OCI-LY1 (cell line): ENCODE data around the gene BRD2.

Experiments used
- H2AFZ ChIP-seq: fragments of 200-600 bp; sonication (generic), shearing (Covaris generic); 2 replicates; pipeline ENCODE4 v1.6.0; 2014; ENCODE audit warnings: antibody characterized with exemption, mild to moderate bottlenecking, low read length
- H3F3A ChIP-seq: fragments of 200-600 bp; sonication (generic), shearing (Covaris generic); 2 replicates; pipeline ENCODE4 v1.6.0; 2014; ENCODE audit warnings: mild to moderate bottlenecking, antibody characterized with exemption, low read length, moderate library complexity; ENCODE audit not compliant: insufficient read depth
- H3K27ac ChIP-seq: fragments of 200-600 bp; sonication (generic); 2 replicates; pipeline ENCODE4 v1.5.1; 2014; ENCODE audit warnings: low read length, mixed run types, mild to moderate bottlenecking, low read depth; ENCODE audit not compliant: poor library complexity, severe bottlenecking
- H3K27me3 ChIP-seq: fragments of 200-600 bp; sonication (generic); 2 replicates; pipeline ENCODE4 v1.6.0; 2014; ENCODE audit warnings: antibody characterized with exemption, mild to moderate bottlenecking, low read length, moderate library complexity; ENCODE audit not compliant: insufficient read depth
- H3K36me3 ChIP-seq: fragments of 200-600 bp; sonication (generic); 2 replicates; pipeline ENCODE4 v1.6.1; 2014; ENCODE audit warnings: mild to moderate bottlenecking, antibody characterized with exemption, low read length, moderate library complexity, mixed read lengths; ENCODE audit not compliant: insufficient read depth
- H3K4me1 ChIP-seq: fragments of 200-600 bp; sonication (generic); 2 replicates; pipeline ENCODE4 v1.5.1; 2014; ENCODE audit warnings: mild to moderate bottlenecking, low read length, moderate library complexity; ENCODE audit not compliant: insufficient read depth, severe bottlenecking
- H3K4me2 ChIP-seq: fragments of 200-600 bp; sonication (generic), shearing (Covaris generic); 2 replicates; pipeline ENCODE4 v1.6.1; 2014; ENCODE audit warnings: low read length
- H3K4me3 ChIP-seq: fragments of 200-600 bp; sonication (generic); 2 replicates; pipeline ENCODE4 v1.5.1; 2014; ENCODE audit warnings: low read length, low read depth, mild to moderate bottlenecking, mixed read lengths; ENCODE audit not compliant: poor library complexity, severe bottlenecking
- H3K79me2 ChIP-seq: fragments of 200-600 bp; shearing (Covaris generic); 2 replicates; pipeline ENCODE4 v1.6.1; 2016; ENCODE audit warnings: mixed run types, low read length, mixed read lengths; ENCODE audit not compliant: insufficient read depth
- H3K9ac ChIP-seq: fragments of 200-600 bp; sonication (generic), shearing (Covaris generic); 2 replicates; pipeline ENCODE4 v1.6.1; 2014; ENCODE audit warnings: mild to moderate bottlenecking, low read length, mixed read lengths
- H3K9me2 ChIP-seq: fragments of 200-600 bp; sonication (generic), shearing (Covaris generic); 2 replicates; pipeline ENCODE4 v1.6.1; 2014; ENCODE audit warnings: low read depth, mild to moderate bottlenecking, low read length, mixed read lengths
- H3K9me3 ChIP-seq: fragments of 200-600 bp; shearing (Covaris generic); 2 replicates; pipeline ENCODE4 v1.6.1; 2014; ENCODE audit warnings: low read length, mixed read lengths
- H4K20me1 ChIP-seq: fragments of 200-600 bp; sonication (generic), shearing (Covaris generic); 2 replicates; pipeline ENCODE4 v1.6.0; 2016; ENCODE audit warnings: mild to moderate bottlenecking, low read length; ENCODE audit not compliant: insufficient read depth
- CTCF ChIP-seq: fragments of 200-600 bp; sonication (generic), shearing (Covaris generic); IDR thresholded peaks from 2 replicates; pipeline ENCODE4 v1.5.1; 2017; ENCODE audit warnings: mild to moderate bottlenecking, antibody characterized with exemption, low read length, moderate library complexity, mixed read lengths
- EZH2 ChIP-seq: fragments of 200-600 bp; sonication (generic), shearing (Covaris generic); IDR thresholded peaks from 2 replicates; pipeline ENCODE4 v1.8.0; 2017; ENCODE audit warnings: borderline replicate concordance, mixed run types, mild to moderate bottlenecking, antibody characterized with exemption, low read length, moderate library complexity, mixed read lengths

BRD2 gene

GRCh38 chr6:32971242-32971580 is 2.8 kb downstream of the BRD2 start:
- peaks cover 55% of the 10 kb centered on the region for H3K36me3 ChIP-seq

GRCh38 chr6:32971581-32972352 is 3.4 kb downstream of the BRD2 start:
- Histone ChIP-seq H3K4me1 (peaks cover 50% of the 10 kb centered on the region), H3K79me2 (peaks cover 43% of the 10 kb centered on the region), H3K4me3 (peak overlapping the region; percentile 97), H3K36me3 (peaks cover 61% of the 10 kb centered on the region), H3F3A (peaks cover 2% of the 10 kb centered on the region; the same call in 1 of the 2 replicates), H3K4me2 (peak overlapping the region; percentile 88), H3K9ac (peak overlapping the region; percentile 99), H4K20me1 (no peaks in the 10 kb centered on the region; the same call in 1 of the 2 replicates), H3K27ac (peak overlapping the region; percentile 99), H3K9me2 (no peaks in the 10 kb centered on the region), H3K27me3 (no peaks in the 10 kb centered on the region), H2AFZ (no peak overlapping the region), H3K9me3 (no peaks in the 10 kb centered on the region)
- TF ChIP-seq EZH2 (no peak), CTCF (0 out of 2 replicates have a peak, but pooled peaks have one; percentile 5)

More at GRCh38 chr6:32971242-32971580, 2.8 kb downstream of the BRD2 start:
- Histone ChIP-seq H2AFZ (no peak overlapping the region), H3K9me3 (no peaks in the 10 kb centered on the region), H3K27ac (peak overlapping the region; percentile 99), H3K9me2 (no peaks in the 10 kb centered on the region), H3K9ac (peak overlapping the region; percentile 99), H3K27me3 (no peaks in the 10 kb centered on the region), H3F3A (no peaks in the 10 kb centered on the region; the same call in 1 of the 2 replicates), H3K4me1 (peaks cover 55% of the 10 kb centered on the region), H3K4me2 (peak overlapping the region; percentile 88), H3K4me3 (peak overlapping the region; percentile 97), H3K79me2 (peaks cover 42% of the 10 kb centered on the region), H4K20me1 (no peaks in the 10 kb centered on the region; the same call in 1 of the 2 replicates)
- TF ChIP-seq EZH2 (no peak), CTCF (no peak)

GRCh38 chr6:32972353-32973143 is 4.2 kb downstream of the BRD2 start:
- no peaks in the 10 kb centered on the region for H3K27me3 ChIP-seq
- peak overlapping the region; percentile 77 for H3K4me2 ChIP-seq
- H4K20me1 ChIP-seq = no peaks in the 10 kb centered on the region; the same call in 1 of the 2 replicates
- no peak overlapping the region for H2AFZ ChIP-seq
- H3K9ac ChIP-seq = peak overlapping the region; percentile 95
- H3K9me3 ChIP-seq = no peaks in the 10 kb centered on the region
- peaks cover 6% of the 10 kb centered on the region; the same call in 1 of the 2 replicates for H3F3A ChIP-seq
- peaks cover 68% of the 10 kb centered on the region for H3K36me3 ChIP-seq
- H3K79me2 ChIP-seq = peaks cover 43% of the 10 kb centered on the region
- TF ChIP-seq EZH2 = no peak
- TF ChIP-seq CTCF = no peak; the same call in 1 of the 2 replicates
- no peaks in the 10 kb centered on the region for H3K9me2 ChIP-seq
- peak overlapping the region; percentile 97 for H3K4me3 ChIP-seq
- H3K4me1 ChIP-seq = peaks cover 42% of the 10 kb centered on the region
- H3K27ac ChIP-seq = peak overlapping the region; percentile 79
